HL-60 (cell line): ENCODE data around the gene EGFL7.

Experiments
- CTCF ChIP-seq: IDR thresholded peaks from one replicate; pipeline ENCODE4 v1.5.1; 2011; ENCODE audit warnings: low read length, control low read depth, inconsistent platforms; ENCODE audit not compliant: insufficient read depth
- GABPA ChIP-seq: IDR thresholded peaks from 2 replicates; pipeline ENCODE4 v1.6.1; 2012; ENCODE audit warnings: low read depth
- POLR2AphosphoS5 ChIP-seq: IDR thresholded peaks from 2 replicates; pipeline ENCODE4 v1.6.1; 2012; ENCODE audit warnings: low read depth
- REST ChIP-seq: IDR thresholded peaks from 2 replicates; pipeline ENCODE4 v1.6.1; 2012; ENCODE audit warnings: low read depth; ENCODE audit not compliant: insufficient replicate concordance
- SPI1 ChIP-seq: IDR thresholded peaks from 2 replicates; pipeline ENCODE4 v1.6.1; 2012; ENCODE audit warnings: low read depth, mild to moderate bottlenecking, borderline replicate concordance

GRCh38 chr9:136640171-136641111, 22.3 kb upstream of the EGFL7 start:
- TF ChIP-seq CTCF (no peak), REST (no peak), POLR2AphosphoS5 (no peak), GABPA (no peak), SPI1 (no peak)
